HG03457 (cell line): ENCODE data around the gene OR13A1.
"Not testable (repeated sequence)": the region's sequence is repeated elsewhere in the genome, so short reads cannot be mapped to it uniquely, and the experiment has no call there.

Source experiments
- ATAC-seq: cut with Tn5 transposase; IDR thresholded peaks from one replicate; pipeline ENCODE4 v1.9.1; 2021; ENCODE audit warnings: moderate number of reproducible peaks; ENCODE audit not compliant: unreplicated experiment

The OR13A1 gene

DNA sequence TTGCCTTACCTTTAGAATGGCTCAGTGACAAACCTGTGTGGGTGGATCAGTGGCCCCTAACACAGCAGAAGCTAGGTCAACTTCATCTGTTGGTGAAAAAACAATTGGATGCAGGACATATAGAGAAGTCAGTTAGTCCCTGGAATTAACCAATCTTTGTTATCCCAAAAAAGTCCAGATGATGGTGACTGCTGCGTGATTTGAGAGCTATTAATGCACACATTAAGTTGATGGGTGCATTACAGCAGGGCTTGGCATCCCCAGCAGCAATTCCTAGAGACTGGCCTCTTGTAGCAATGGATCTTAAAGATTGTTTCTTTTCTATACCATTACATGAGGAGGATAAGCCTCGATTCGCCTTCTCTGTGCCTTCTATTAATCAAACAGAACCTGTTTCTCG, 33.3 kb downstream of the OR13A1 start:
- ATAC-seq: no peak

- no peak for ATAC-seq
Measured at GRCh38 chr10:45280113-45280760, 35.2 kb downstream of the OR13A1 start.

DNA sequence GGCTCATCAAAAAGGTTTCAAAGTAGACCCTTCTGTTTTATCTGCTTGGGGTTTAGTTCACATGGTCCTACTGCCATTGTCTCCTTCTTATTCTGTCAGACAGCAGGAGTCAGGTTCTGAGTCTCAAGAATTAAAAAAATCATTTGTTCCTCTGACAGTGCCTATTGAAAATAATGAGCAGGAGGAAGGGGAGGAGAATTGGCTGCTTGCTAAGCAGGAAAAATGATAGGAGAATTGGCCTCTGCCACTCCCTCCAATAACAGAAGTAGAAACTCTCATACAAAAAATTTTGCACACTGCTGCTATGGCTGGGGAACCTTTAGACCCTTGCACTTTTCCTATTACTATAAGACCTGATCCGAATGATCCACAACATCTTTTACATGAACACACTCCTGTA, 35.7 kb downstream of the OR13A1 start:
- no peak for ATAC-seq

GRCh38 chr10:45278860-45279498, 36.4 kb downstream of the OR13A1 start:
- no peak for ATAC-seq

GRCh38 chr10:45276146-45276545, 39.3 kb downstream of the OR13A1 start:
- not testable (repeated sequence) for ATAC-seq

- ATAC-seq: no peak
Measured at GRCh38 chr10:45274364-45274763, 41.0 kb downstream of the OR13A1 start.

DNA sequence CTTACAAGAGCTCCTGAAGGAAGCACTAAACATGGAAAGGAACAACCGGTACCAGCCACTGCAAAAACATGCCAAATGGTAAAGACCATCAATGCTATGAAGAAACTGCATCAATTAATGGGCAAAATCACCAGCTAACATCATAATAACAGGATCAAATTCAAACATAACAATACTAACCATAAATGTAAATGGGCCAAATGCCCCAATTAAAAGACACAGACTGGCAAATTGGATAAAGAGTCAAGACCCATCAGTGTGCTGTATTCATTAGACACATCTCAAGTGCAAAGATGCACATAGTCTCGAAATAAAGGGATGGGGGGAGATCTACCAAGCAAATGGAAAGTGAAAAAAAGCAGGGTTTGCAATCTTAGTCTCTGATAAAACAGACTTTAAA, 47.6 kb downstream of the OR13A1 start:
- ATAC-seq: not testable (repeated sequence)

DNA sequence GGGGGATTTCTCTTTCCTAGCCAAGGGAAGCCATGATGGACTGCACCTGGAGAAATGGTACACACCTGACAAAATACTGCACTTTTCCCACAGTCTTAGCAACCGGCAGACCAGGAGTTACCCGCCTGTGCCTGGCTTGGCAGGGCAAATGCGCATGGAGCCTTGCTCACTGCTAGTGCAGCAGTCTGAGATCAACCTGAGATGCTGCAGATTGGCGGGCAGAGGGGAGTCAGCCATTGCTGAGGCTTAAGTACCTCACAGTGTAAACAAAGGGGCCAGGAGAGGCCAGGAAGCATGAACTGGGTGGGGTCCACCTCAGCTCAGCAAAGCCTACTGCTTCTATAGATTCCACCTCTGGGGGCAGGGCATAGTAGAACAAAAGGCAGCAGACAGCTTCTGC, 49.4 kb downstream of the OR13A1 start:
- no peak for ATAC-seq

DNA sequence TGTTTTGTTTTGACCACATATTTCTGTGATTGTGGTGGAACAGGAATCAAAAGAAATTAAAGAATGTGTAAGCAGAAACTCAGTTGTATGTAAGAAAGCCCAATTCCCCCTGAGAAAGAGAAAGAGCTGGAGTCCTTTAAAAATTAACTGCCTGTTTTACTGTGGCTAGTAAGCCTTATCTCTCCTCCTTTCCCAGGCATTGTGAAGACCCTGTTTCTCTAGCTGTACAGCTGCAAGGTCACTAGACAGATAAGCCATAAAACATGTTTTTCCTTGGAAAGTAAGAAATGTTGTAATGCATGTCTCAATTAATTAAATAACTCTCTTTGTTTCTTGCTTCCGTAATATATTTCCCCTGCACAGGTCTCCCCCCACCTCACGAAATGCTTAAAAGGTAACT, 53.5 kb downstream of the OR13A1 start:
- ATAC-seq: no peak

GRCh38 chr10:45261243-45261775, 54.1 kb downstream of the OR13A1 start:
- ATAC-seq: no peak

GRCh38 chr10:45260635-45261034, 54.8 kb downstream of the OR13A1 start:
- ATAC-seq: not testable (repeated sequence)

DNA sequence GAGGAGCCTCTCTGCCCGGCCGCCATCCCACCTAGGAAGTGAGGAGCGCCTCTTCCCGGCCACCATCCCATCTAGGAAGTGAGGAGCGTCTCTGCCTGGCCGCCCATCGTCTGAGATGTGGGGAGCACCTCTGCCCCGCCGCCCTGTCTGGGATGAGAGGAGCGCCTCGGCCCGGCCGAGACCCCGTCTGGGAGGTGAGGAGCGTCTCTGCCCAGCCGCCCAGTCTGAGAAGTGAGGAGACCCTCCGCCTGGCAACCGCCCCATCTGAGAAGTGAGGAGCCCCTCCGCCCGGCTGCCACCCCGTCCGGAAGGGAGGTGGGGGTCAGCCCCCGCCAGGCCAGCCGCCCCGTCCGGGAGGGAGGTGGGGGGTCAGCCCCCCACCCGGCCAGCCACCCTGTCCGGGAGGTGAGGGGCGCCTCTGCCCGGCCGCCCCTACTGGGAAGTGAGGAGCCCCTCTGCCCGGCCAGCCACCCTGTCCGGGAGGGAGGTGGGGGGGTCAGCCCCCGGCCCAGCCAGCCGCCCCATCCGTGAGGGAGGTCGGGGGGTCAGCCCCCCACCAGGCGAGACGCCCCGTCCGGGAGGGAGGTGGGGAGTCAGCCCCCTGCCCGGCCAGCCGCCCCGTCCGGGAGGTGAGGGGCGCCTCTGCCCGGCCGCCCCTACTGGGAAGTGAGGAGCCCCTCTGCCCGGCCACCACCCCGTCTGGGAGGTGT, 55.5 kb downstream of the OR13A1 start:
- ATAC-seq: not testable (repeated sequence)

- ATAC-seq: no peak
Measured at GRCh38 chr10:45257600-45257999, 57.8 kb downstream of the OR13A1 start.

- no peak for ATAC-seq
Measured at GRCh38 chr10:45256246-45256645, 59.2 kb downstream of the OR13A1 start.

DNA sequence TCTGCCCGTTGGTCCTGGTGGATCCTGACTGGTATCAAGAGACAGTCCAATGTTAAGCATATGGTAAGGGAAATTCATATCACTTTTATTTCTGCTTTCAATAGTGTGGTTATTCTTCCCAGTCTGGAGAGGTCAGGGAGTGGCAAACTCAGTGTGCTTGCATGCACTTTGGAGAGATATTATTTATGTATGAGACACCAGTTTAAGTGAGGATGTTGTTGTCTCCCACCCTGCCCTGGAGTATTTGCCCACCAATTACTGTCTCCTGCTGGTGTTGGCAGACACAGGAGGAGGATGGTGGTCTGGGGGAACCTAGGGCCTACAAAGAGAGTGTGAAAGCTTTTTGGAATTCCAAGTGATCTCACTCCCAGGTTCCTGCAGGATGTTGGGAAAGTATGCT, 59.7 kb downstream of the OR13A1 start:
- no peak for ATAC-seq

DNA sequence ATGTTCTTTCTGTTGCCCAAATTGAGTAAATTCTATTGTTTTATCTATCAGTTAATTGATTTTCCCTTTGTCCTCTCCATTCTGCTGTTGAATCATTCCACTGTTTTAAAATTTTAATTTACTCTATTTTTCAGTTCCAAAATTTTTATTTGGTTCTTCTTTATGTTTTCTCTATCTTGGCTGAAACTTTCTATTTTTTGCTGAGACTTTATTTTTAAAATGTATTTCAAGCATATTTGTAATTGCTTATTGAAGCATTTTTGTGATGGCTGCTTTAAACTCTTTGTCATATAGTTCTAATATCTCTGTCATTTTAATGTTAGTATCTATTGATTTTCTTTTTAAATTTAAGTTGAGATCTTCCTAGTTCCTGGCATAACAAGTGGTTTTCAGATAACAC, 60.5 kb downstream of the OR13A1 start:
- no peak for ATAC-seq

DNA sequence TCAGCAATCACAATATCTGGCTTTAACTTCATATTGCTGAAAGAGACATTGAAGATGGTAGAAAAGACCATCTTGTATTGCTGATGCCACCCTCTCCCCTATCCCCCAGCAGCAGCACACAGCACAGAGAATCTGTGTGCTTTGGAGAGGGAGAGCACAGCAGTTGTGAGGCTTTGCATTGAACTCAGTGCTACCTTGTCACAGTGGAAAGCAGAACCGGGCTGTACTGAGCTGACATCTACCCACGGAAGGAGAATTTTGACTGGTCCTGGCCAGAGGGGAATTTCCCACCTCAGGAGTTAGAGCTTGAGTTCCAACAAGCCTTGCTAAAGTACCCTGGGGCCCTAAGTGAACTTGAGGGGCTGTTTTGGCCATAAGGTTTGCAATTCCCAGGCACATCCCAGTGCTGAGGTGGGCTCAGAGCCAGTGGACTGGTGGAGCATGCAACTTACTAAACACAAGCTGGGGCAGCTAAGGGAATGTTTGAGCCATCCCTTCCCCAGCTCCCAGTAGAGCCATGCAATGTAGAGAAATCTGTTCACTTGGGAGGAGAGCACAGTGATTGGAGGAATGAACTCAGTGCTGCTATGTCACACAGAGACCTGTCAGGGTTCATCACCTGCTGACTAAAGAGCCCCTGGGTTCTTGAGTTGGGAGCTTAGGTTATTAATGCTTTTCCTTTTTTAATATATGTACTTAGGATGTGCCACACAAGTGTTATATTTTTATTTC, 62.1 kb downstream of the OR13A1 start:
- peak; percentile 62 for ATAC-seq
